ENCODE data around the gene PITPNM3.

Gene PITPNM3

DNA sequence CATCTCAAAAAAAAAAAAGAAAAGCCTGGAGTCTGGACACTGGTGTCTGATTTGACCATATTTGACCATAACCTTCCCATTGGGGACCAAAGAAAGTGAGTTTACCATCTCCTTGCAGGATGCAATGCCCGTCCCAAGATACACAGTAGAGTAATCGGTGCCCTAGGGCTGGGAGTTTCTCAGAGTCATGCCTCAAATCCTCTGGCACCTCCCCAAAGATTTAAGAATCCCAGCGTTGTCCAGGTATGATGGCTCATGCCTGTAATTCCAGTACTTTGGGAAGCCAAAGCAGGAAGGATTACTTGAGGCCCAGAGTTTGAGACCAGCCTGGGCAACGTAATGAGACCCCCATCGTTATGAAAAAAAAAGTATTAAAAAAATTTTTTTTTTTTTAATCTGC lies 5.0 kb downstream of the PITPNM3 start:
- FAIRE-seq: no peak

DNA sequence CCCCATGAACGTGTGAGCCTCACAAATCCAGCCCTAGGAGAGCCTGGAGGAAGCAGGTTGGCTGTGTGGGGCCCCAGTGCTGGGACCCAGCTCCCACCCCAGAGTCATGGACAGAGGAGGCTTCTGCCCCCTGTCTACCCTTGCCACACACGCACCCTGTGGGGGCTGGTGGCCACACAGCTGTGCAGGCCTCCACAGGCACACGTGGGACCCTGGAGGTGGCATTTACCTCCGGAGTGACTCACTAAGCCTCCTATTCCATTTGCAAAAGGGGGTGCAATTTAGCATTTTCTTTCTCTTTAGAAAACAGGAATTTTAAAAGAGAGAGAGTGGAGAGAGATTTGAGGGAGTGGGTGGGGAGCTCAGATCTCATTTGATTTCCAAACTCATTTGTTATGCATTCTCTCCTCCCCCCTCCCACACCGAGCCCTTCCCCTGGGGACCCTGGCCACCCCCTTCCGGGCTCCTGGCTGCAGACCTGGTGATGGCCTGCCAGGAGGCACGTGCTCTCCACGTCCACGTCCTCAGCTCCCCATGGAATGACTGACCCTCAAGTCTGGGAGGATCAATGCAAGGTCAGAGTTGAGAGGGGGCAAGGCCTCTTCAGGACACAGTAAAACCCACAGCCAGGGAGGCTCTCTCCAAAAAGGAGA lies 6.8 kb downstream of the PITPNM3 start:
- no peak for FAIRE-seq

DNA sequence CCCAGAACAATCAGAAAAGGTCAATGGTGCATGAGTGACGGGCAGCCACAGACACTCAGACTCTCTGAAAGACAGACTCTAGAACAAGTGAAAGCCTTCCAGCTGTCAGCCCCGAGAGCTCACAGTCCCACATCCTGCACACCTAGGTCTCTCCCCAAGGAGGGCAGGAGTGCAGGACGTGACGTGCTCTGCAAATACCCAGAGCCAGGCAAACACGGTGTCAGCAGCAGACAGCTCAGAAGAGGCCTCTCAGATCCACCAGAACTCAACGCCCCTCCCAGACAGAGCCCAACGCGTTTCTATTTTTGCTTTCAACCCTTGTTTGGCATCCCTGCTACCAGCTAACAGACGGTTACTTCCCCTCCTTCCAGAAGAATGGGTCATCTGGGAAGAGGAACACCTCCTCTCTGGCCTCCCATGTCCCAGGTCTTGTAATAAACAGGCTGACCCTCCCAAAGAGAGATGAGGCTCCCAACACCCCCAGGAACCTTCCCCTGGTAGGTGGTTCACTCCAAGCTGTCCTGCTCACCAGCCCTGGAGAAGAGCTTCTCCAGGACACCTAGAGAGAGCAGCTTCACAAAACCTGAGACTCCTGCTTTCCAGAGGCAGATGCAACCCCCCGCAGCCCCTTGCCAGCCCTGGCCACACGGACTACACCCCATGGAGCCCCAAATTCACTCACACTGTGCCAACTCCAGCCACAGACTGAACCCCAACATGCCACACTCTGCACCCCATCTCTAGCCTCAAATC lies 7.6 kb downstream of the PITPNM3 start:
- FAIRE-seq: no peak

DNA sequence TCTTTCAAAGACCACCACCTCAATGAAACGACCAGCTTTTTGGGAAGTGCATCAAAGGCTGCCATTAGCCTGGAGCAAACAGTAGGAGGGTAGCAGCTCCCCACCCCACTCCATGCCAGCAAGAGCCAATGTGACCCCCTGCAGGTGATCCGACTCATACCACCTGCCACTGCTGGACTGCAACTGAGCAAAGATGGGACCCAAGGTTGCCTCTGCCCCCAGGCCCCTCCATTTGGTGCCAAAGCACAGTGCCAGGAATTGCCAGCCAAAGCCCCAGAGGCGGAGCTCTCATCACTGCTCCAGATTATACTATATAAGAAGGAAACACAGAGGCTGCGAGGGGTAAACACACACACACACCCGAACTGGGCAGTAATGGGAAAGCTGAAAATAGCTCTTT lies 8.3 kb downstream of the PITPNM3 start:
- FAIRE-seq: no peak

DNA sequence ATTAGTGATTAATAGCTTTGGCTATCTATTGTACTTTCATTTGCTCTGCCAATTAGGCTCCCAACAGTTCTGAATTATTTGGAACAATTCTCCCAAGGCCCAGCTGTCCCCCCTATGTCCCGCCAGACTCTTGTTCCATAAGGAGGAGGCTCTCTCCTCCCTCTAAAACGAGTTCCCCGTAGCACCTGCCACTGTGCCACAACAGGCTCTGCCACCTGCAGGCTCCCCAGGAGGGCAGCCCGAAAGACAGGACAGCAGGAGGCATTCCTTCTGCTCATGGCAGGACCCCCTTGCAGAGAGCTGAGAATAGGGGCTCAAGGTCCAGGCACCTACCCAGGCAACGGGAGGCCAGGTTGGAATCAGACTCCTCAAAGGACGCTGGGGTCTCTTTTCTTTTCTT lies 9.0 kb downstream of the PITPNM3 start:
- no peak for FAIRE-seq

DNA sequence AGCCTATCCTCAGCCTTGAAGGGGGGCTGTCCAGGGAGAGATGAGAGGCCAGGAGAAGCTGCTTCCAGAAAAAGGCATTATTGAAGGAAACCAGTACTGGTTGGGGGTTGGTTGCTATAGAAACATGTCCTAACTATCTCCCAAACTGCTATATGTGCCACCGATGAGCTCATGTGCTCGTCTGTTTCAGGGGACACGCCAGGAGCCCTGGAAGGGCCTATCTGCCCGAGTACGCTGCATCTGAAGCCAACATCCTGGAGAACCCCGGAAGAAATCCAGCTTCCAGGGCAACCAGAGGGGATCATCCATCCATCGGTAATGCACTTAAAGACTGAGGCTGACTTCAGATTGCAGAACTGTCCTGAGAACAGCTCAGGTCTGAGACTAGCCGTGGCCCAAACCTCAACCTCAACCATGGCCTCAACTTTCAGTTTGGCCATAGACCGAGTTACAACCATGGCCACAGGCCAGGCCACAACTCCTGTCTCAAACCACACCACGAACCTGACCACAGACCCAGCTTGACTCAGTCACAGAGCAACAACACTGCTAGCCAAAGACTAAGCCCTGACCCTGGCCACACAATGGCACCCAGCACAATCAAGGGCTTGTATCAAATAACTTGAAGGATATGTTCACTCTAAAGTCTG lies 10.2 kb downstream of the PITPNM3 start:
- FAIRE-seq: no peak

DNA sequence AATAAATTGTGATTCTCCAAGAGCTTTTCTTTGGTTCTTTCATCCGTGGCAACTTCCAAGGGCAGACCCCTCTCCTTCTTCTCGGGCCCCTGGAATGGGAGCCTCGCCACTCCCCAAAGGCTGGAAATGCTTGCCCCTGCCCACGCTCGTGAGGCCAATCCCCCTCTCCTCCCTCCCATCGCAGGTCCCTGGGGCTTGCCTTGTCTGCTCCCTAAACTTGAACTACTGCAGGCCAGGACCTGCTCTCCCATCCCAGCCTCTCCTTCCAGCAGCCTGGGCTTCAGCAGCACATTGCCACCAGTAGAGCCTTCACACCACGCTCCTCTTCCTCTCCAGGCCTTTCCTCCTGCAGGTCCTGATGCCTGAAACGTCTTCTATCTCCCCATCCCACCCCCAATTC lies 11.1 kb downstream of the PITPNM3 start:
- no peak for FAIRE-seq

DNA sequence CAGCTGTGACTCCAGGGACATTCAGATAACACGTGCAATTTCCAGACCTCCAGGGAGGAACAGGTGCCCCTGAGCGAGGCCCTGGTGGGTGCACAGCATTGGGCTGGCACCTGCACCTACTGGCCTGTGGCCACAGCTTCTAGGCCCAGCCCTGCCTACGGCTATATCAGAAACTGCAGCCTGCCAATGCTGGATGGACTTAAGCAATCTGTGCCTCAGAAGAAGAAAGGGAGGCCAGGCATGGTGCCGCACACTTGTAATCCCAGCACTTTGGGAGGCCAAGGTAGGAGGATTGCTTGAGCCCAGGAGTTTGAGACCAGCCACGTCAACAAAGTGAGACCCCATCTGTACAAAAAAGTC lies 12.4 kb downstream of the PITPNM3 start:
- no peak for FAIRE-seq

DNA sequence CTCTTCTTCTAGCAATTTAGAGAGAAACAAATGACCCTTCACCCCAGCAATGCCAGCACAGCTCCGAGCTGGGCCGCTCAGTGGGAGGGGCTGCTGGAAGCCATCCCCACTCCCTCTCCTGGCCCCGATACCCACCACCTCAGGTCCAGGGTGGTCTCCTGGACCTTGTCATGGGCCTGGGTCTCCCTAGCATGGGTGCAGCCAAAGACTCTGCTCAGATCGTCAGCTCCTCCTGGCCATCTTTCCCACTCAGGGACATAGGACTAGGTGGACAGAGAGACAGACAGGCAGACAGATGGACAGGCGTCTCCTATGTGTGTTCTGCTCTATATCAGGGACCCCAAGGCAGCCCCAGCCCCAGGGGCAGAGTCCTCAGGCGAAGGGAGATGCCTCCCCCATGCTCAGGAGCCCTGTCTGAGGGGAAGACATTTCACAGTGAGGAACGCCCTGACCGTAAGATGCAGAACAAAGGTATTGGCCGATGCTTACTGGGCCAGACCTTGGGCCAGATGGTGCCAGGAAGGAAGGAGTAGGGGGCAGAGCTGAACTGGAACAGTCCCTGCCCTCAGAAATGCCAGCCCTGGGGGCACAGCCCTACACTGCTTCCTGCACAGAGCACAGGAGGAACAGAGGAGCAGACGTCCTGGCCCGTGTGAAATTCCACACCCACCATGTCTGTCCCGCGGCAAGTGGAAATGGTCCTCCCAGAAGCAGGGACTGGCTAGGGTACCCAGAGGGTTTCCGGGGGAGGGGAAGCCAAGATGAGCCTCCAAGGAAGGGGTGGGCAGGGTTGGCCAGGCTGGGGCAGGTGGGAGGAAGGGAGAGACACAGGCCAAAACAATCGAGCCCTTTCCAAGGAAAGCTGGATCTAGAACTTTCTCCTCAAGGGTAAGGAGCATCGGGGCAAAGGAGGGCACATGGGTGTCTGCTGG lies 13.0 kb downstream of the PITPNM3 start:
- FAIRE-seq: no peak

DNA sequence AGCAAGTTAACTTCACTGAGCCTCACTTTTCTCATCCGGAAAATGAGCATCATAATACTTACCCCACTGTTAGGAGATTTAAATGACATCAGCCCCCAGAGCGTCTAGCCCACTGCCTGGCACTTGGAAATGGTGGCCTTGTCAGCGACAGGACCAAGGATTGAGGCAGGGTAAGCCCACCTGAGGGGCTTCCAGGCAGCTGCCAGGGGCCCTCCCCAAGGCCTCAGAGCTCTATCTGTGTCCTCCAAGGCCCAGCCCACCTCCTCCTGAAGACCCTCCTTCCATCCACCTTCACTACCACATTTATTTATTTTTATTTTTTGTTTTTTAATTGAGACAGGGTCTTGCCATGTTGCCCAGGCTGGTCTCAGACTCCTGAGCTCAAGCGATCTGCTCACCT lies 13.8 kb downstream of the PITPNM3 start:
- FAIRE-seq: no peak

DNA sequence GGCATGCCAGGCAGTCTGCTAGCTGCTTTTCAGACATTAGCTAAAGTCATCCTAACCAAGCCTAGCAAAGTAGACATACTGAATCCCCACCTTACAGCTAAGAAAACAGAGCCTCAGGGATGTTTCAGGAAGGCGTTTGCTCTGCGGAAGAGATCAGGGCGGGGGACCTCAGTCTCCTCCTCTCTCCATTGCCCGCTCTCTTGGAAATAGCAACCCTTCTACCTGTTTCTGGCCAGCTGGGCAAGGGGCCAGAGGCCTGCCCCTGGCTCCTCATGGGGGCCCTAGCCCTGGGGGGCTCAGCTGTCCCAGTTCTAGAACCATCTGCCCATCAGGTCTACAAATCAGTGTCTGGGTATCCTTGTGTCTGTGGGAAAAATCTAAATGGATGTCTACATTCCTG lies 14.5 kb downstream of the PITPNM3 start:
- no peak for FAIRE-seq

DNA sequence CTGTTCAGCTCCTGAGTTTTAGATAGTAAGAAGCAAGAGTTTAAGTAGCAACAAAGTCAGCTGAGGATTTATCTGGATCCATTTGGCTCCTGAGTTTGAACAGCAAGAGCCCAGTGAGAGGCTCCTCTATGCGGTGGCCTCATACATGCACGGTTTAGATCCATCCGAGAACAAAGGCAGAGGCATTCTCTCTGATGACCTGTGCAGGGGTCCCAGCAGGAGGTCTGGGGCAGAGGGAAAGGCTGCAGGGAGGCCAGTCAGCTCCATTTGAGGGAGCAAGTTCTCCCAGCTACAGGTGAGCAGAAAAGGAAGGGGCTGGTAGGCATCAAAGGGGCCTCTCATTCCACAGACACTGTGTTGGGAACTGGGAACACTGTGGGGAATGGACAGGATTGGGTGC lies 16.5 kb downstream of the PITPNM3 start:
- FAIRE-seq: no peak

DNA sequence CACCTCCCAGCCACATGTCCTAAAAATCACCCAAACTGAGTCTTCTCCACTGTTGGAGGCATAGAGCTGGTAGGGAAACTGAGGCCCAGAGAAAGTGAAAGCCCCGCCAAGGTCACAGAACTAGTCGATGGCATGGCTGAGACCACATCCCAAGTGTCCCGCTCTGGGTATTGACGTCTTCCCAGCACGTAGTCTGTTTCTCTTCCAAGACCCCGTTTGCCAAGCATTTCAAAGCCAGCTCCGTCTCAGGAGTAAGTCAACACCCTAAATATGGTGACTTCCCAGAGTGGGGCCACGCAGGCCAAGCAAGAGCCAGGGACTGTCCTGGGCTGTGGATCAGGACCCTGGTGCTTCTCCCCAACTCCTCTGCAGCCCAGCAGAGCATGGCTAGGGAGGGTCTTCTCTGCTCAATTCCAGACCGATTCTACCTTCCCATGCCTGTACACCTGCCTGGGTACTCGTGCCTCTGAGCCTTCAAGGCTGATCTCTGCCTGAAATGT lies 19.7 kb downstream of the PITPNM3 start:
- FAIRE-seq: no peak

DNA sequence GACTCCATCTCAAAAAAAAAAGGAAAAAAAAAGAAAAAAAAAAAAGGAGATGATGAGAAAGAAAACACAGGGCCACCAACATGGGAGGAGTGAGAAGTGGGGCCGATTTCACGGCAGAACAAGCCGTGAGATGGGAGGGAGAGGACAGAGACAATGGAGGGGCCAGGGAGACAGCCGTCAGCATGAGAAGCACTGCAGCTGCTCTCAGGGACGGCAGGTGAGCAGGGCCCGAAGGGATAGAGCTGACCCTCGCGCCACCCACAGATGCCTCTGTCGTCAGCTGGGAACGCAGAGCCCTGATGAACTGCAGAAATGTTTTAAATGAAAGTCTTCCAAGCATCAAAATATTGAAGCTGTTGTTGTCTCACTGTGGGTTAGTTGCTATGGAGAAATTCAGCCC lies 20.3 kb downstream of the PITPNM3 start:
- FAIRE-seq: no peak

DNA sequence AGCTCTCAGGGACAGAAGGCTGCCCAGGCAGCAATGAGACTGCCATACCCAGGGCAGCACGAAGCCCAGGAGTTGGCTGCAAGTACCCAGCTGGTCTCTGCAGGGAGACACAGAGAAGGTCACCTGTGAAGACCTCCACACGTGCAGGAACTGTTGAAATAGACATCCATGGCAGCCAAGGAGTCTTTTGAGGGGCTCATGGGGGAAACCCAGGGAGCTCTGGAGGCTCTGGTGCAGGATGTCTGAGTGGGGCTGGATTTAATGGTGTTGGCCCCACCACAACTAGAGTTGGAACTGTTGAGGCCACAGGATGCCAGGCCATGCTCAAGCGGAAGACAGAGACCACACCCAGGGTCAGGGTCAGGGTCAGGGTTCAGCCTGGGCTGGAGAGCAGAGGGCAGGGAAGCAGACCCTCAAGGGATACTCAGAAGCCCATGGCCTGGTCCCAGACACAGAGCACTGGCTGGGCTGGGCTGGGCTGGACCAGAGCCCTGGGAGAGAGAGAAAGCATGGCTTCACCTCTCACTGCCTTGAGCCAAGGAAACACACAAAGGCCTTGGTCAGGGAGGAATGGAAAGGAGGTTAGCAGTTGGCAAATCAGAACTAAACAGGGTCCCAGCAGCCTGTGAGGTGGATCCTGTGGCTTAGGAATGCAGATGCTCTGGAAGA lies 21.4 kb downstream of the PITPNM3 start:
- FAIRE-seq: no peak

DNA sequence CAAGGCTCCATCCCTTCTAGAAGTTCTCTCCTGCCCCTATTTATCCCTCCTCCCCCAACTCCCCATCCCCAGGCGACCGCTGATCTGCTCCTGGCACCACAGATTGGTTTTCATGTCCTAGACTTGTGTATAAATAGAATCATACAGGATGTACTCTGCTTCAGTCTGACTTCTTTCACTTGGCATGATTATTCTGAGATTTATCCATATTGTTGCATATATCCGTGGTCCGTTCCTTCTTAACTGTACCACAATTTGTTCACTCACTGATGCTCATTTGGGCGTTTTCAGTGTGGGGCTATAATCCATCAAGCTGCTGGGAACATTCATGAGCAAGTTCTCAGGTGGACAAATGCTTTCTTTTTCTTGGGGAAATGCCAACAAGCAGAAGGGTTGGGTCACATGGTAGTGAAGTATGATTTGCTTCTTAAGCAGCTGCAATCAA lies 23.9 kb downstream of the PITPNM3 start:
- no peak for FAIRE-seq

DNA sequence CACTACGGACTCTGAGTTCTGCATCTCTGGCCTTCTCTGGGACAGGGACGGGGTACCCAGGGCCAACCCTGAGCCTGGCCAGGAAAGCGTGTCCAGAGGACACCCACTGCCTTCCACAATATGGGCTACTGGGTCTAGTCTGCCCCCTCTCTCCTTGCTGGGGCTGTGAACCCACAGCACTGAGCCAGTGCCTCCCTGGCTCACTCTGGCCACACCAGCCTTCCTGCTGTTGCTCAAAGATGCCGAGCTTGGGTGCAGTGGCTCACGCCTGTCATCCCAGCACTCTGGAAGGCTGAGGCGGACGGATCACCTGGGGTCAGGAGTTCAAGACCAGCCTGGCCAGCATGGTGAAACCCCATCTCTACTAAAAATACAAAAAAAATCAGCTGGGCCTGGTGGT lies 24.8 kb downstream of the PITPNM3 start:
- FAIRE-seq: no peak

DNA sequence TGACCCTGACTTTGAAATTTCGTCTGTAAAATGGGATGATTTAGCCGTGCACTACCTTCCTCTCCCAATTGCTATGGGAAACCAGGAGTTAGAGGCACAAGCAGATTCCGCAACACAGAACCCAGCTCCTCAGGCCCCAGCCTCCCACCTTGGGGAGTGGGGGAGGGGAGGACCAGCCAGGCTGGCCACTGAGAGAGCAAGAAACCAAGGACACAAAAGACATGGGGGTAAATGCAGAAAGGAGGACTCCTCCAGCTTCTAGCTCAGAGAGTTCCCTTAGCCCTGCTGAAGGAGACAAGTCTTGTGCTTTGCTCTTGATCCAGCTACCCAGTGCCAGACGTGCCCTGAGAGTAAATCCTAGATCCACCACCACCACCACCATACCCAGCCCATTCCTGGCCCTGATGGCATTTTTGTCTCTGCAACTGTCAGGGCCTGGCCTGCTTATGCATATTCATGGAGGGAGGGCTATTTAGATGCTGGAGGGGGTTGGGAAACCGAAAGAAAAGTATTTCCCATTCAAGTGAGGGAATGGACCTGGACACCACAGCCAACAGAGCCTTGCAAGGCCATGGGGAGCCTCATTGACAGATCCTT lies 25.9 kb downstream of the PITPNM3 start:
- no peak for FAIRE-seq

DNA sequence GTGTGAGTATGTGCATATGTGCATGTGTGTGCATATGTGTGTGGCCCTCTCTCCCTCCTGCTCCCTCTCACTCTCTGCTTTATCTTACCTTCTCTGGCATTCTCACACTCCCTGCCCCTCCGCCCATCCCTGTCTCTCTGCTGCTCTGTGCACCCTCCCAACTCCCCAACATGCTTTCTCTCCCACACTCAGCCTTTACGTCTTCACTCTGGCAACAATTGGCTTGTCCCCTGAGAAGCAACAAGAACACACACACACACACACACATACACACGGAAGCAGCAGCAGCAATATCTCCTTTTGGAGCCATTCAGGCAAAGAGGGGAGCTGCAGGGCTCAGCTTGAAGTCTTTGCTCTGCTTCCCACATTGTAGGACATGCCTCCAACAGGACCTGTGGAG lies 27.8 kb downstream of the PITPNM3 start:
- no peak for FAIRE-seq

DNA sequence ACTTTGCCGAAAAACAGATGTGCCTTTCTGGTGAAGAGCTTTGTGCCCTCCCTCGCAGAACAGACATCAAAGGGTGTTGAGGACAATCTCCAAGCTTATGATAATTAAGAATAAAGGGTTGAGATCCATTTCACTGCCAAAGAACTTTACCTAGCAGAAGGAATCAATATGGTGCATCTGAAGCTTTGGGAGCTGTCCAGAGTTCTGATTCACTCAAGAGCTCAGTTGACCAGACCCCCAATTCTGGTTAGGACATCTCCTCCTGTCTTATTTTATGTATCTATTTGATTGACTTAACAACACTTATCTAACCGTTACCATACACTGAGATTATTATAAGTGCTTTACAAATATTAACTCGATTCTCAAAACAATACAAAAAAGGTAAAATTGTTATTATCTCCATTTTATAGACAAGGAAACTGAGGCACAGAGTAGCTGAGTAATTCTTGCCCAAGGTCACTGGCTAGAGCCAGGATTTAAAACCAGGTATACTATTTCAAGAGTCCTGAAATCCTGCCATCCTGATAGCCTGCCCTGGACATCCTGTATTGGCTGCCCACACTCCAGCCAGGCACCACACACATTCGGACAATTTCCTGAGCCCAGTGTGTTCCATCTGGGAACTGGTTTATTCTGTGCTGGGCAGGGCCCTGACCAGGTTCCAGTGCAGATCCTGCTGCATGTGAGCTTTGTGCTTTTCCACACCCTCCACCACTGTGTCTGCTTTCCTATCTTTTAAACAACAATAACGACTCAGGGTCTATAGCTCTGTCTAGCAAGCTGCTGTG lies 29.8 kb downstream of the PITPNM3 start:
- no peak for FAIRE-seq

DNA sequence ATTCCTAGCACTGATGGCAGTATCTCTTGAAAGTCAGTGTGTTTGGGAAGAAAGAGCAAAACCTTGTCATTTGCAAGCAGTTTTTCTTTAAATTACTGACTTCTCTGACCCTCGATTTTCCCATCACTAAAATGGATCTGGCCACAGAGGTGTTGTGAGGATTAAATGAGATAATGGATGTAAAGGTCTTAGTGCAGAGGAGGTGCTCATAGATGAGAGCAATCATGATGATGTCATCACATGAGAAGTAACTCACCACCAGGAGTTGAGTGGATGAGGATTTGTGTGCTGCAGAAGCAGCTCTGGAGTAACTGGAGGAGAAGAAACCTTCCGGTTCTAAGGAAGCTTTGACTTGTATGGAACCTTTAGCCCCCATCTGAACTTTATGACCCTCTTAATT lies 30.6 kb downstream of the PITPNM3 start:
- no peak for FAIRE-seq
